ENCODE results near the gene TNNI3.

TNNI3 gene

GRCh38 chr19:55146705-55147273, 10.7 kb downstream of the TNNI3 start:
- DNase-seq (ENCODE audit: low spot score in 2 of 2) = peak; percentile 28 to 87
- peak overlapping the region; percentile 37 for H3K4me3 ChIP-seq
- H3K27me3 ChIP-seq (ENCODE audit: low read depth) = peaks cover 8% of the 10 kb centered on the region
- in situ Hi-C loops (cut with MboI; ENCODE audit: low sequenced_read_pairs) = no loop called here
- H3K36me3 ChIP-seq (replicated peaks) = no peaks in the 10 kb centered on the region
- H3K4me1 ChIP-seq = peaks cover 2% of the 10 kb centered on the region
- H3K9me3 ChIP-seq = no peaks in the 10 kb centered on the region

DNA sequence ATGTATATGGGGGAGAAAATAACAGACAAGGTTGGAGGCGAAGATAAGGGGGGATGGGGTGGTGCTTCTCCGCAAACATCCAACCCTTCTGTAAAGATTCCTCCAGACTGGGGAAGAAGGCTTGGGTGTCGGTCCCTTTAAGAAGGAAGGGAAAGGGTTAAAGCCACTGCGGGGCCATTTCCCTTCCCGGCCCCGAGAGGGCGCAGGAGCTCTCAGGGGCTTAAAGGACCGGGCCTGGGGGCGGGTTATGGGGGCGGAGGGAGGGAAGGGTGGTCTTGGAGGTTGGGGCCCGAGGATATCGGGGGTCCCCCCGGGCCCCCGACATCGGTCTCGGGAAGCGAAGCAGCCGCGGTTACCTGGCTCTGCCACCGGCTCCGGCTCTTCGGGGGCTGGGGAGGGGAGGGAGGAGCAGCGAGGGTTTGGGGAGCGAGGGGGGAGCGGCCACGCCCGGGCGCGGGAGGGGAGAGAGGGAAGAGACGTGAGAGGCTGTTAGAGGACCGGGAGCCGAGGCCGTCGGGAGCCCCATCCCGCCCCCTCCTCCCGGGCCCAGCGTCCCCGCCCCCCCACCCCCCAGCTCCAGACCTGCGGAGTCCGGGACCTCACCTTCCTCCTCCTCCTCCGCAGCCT, 11.3 kb downstream of the TNNI3 start:
- peak; percentile 27 to 75 for DNase-seq (ENCODE audit: low spot score in 2 of 2)
- peaks cover 8% of the 10 kb centered on the region for H3K27me3 ChIP-seq (ENCODE audit: low read depth)
- in situ Hi-C loops (cut with MboI; ENCODE audit: low sequenced_read_pairs) = no loop called here
- H3K36me3 ChIP-seq (replicated peaks) = no peaks in the 10 kb centered on the region
- H3K4me1 ChIP-seq = peaks cover 2% of the 10 kb centered on the region
- peak overlapping the region; percentile 37 for H3K4me3 ChIP-seq
- H3K9me3 ChIP-seq = no peaks in the 10 kb centered on the region

DNA sequence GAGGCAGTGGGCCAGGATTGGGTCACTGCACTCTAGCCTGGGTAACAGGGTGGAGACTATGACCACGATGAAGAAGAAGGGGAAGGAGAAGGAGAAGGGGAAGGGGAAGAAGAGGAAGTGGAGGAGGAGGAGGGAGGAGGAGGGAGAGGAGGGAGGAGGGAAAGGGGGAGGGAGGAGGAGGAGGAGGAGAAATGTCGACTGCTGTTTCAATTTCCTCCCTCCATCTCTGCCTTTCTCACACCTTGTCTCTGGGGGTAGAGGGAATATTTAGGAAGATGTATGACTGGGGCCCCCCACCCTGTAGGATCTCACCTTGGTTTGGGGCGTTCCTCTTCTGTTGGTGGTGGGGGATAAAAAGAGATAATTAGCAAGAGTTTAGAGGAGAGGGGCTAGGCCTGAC, 12.3 kb downstream of the TNNI3 start:
- in situ Hi-C loops (cut with MboI; ENCODE audit: low sequenced_read_pairs) = no loop called here
- Histone ChIP-seq H3K27me3 (ENCODE audit: low read depth) (peaks cover 7% of the 10 kb centered on the region), H3K36me3 (replicated peaks) (no peaks in the 10 kb centered on the region), H3K4me1 (peaks cover 2% of the 10 kb centered on the region), H3K9me3 (no peaks in the 10 kb centered on the region), H3K4me3 (no peak overlapping the region)
- DNase-seq (ENCODE audit: low spot score in 2 of 2) = no peak

DNA sequence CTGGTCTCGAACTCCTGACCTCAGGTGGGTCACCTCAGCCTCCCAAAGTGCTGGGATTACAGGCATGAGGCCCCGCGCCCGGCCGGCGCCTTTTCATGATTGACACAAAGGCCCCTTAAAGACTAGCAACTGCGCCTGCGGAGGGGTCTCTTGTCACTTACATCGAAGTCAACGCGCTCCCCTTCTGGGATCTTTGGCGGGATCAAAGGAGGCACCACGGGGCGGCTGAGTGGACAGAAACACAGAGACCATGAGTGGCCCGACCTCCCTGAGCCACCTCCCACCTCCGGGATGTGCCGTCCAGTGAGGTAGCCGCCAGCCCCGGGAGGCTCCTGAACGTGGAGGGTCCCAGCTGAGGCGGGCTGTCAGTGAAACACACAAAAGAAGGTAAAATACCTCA, 15.8 kb downstream of the TNNI3 start:
- H3K4me3 ChIP-seq = no peak overlapping the region
- H3K4me1 ChIP-seq = no peaks in the 10 kb centered on the region; the same call in none of the 2 replicates
- H3K36me3 ChIP-seq (replicated peaks) = no peaks in the 10 kb centered on the region
- no peaks in the 10 kb centered on the region for H3K9me3 ChIP-seq
- in situ Hi-C loops (cut with MboI; ENCODE audit: low sequenced_read_pairs) = loop anchor here (5.0 kb wide), 1 partner anchor 276 kb away; no protein-coding TSS in a partner anchor
- no peaks in the 10 kb centered on the region for H3K27me3 ChIP-seq (ENCODE audit: low read depth)
- DNase-seq (ENCODE audit: low spot score in 2 of 2) = no peak

DNA sequence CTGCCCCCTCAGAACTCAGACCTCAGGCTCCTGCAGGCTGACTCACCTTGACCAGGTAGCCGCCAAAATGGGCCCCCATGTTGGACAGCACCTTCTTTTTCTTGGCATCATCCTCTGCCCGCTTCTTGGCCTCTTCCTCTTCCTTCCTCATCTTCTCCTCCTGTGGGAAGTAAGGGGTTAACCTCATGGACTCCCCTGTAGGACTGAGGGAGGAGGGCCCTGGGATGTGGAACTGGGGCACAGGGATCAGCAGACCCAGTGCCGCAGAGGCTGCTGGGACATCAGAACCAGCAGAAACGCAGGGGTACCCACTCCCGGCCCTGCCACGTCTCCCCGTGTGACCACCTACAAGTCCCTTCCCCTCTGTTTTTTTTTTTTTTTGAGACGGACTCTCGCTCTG, 19.6 kb downstream of the TNNI3 start:
- in situ Hi-C loops (cut with MboI; ENCODE audit: low sequenced_read_pairs) = no loop called here
- no peaks in the 10 kb centered on the region; the same call in 1 of the 2 replicates for H3K4me1 ChIP-seq
- no peaks in the 10 kb centered on the region for H3K27me3 ChIP-seq (ENCODE audit: low read depth)
- H3K36me3 ChIP-seq (replicated peaks) = no peaks in the 10 kb centered on the region
- H3K9me3 ChIP-seq = no peaks in the 10 kb centered on the region
- no peak for DNase-seq (ENCODE audit: low spot score in 2 of 2)
- H3K4me3 ChIP-seq = no peak overlapping the region

DNA sequence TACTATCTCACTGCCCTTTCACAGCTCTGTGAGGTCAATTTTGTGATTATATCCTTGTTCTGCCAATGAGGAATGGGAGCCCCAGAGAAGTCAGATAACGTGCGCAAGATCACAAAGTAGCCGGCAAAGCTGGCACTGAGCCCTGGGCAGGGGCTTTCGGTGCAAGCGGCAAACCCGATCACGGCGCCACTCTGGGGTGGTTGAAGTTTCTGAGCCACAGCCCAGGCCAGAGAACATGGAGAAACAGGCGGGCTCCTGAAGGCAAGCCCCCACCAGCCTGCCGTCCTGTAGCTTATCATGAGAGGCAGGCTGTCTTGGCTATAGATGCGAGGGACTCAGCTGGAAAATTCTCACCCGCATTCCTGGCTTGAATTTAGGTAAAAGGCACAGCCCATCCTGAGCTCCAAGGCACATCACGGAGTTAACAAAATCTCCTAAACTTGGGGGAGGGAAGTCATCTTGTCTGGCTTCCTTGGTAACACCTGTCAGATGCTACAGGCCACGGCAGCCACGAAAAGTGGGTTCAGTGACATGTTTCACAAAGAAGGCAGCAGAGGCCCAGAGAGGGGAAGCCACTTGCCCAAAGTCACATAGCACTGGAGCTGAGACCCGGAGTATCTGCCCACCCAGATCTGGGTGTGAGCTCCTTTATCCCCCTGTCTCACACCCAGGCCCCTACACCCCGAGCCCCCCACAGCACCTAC, 21.0 kb downstream of the TNNI3 start:
- Histone ChIP-seq H3K4me3 (no peak overlapping the region), H3K36me3 (replicated peaks) (no peaks in the 10 kb centered on the region), H3K4me1 (no peaks in the 10 kb centered on the region; the same call in 1 of the 2 replicates), H3K27me3 (ENCODE audit: low read depth) (no peaks in the 10 kb centered on the region), H3K9me3 (no peaks in the 10 kb centered on the region)
- in situ Hi-C loops (cut with MboI; ENCODE audit: low sequenced_read_pairs) = no loop called here
- DNase-seq (ENCODE audit: low spot score in 2 of 2) = no peak

- Histone ChIP-seq H3K27me3 (ENCODE audit: low read depth) (no peaks in the 10 kb centered on the region), H3K9me3 (no peaks in the 10 kb centered on the region), H3K36me3 (replicated peaks) (no peaks in the 10 kb centered on the region), H3K4me3 (no peak overlapping the region), H3K4me1 (no peaks in the 10 kb centered on the region)
- DNase-seq (ENCODE audit: low spot score in 2 of 2) = no peak
- in situ Hi-C loops (cut with MboI; ENCODE audit: low sequenced_read_pairs) = no loop called here
Measured at GRCh38 chr19:55134736-55135135, 22.8 kb downstream of the TNNI3 start.

- H3K27me3 ChIP-seq (ENCODE audit: low read depth) = no peaks in the 10 kb centered on the region
- in situ Hi-C loops (cut with MboI; ENCODE audit: low sequenced_read_pairs) = no loop called here
- no peaks in the 10 kb centered on the region for H3K9me3 ChIP-seq
- H3K4me1 ChIP-seq = no peaks in the 10 kb centered on the region
- DNase-seq (ENCODE audit: low spot score in 2 of 2) = no peak
- no peaks in the 10 kb centered on the region for H3K36me3 ChIP-seq (replicated peaks)
- no peak overlapping the region for H3K4me3 ChIP-seq
Measured at GRCh38 chr19:55133639-55134444, 23.7 kb downstream of the TNNI3 start.

- no peaks in the 10 kb centered on the region for H3K4me1 ChIP-seq
- no peaks in the 10 kb centered on the region for H3K36me3 ChIP-seq (replicated peaks)
- in situ Hi-C loops (cut with MboI; ENCODE audit: low sequenced_read_pairs) = no loop called here
- H3K27me3 ChIP-seq (ENCODE audit: low read depth) = no peaks in the 10 kb centered on the region
- no peaks in the 10 kb centered on the region for H3K9me3 ChIP-seq
- no peak overlapping the region for H3K4me3 ChIP-seq
- no peak for DNase-seq (ENCODE audit: low spot score in 2 of 2)
Measured at GRCh38 chr19:55132453-55133129, 24.9 kb downstream of the TNNI3 start.

DNA sequence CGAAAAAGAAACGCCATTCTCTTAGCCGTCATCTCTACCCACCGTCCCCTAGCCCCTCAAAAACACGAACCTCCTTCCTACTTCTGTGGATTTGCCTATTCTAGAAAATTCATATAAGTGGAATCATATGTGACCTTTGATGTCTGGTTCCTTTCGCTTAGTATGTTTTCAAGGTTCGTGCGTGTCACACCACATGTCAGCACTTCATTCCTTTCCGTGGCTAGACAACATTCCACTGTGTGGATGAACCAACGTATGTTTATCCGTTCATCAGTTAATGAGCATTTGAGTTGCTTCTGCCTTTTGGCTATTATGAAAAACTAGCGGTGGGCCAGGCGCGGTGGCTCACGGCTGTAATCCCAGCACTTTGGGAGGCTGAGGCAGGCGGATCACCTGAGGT, 26.1 kb downstream of the TNNI3 start:
- H3K36me3 ChIP-seq (replicated peaks) = no peaks in the 10 kb centered on the region
- in situ Hi-C loops (cut with MboI; ENCODE audit: low sequenced_read_pairs) = no loop called here
- DNase-seq (ENCODE audit: low spot score in 2 of 2) = no peak

GRCh38 chr19:55119053-55119452, 38.5 kb downstream of the TNNI3 start:
- DNase-seq (ENCODE audit: low spot score in 2 of 2) = no peak
- H3K4me1 ChIP-seq = peaks cover 6% of the 10 kb centered on the region
- in situ Hi-C loops (cut with MboI; ENCODE audit: low sequenced_read_pairs) = no loop called here
- peaks cover 7% of the 10 kb centered on the region; the same call in 1 of the 2 replicates for H3K27me3 ChIP-seq (ENCODE audit: low read depth)
- no peaks in the 10 kb centered on the region for H3K9me3 ChIP-seq
- H3K36me3 ChIP-seq (replicated peaks) = no peaks in the 10 kb centered on the region
- H3K4me3 ChIP-seq = no peak overlapping the region

More for the DNA sequence above, 26.1 kb downstream of the TNNI3 start:
- Histone ChIP-seq H3K27me3 (ENCODE audit: low read depth) (no peaks in the 10 kb centered on the region), H3K9me3 (no peaks in the 10 kb centered on the region), H3K4me1 (no peaks in the 10 kb centered on the region), H3K4me3 (no peak overlapping the region)

GRCh38 chr19:55118401-55118991, 39.0 kb downstream of the TNNI3 start:
- no peak for DNase-seq (ENCODE audit: low spot score in 2 of 2)
- H3K4me3 ChIP-seq = peak overlapping the region; percentile 43
- peaks cover 6% of the 10 kb centered on the region for H3K4me1 ChIP-seq
- peaks cover 2% of the 10 kb centered on the region; the same call in 1 of the 2 replicates for H3K27me3 ChIP-seq (ENCODE audit: low read depth)
- in situ Hi-C loops (cut with MboI; ENCODE audit: low sequenced_read_pairs) = no loop called here
- no peaks in the 10 kb centered on the region for H3K9me3 ChIP-seq
- H3K36me3 ChIP-seq (replicated peaks) = no peaks in the 10 kb centered on the region

All from HAP-1 (cell line).